Naive thymus-derived CD4-positive, alpha-beta T cell (primary cell): ENCODE data around the gene ATP2B2. TPM values are rescaled to one million over a fixed set of nuclear protein-coding genes. Genes with fewer than 3 reads are reported as not detected.

Experiments
- ATAC-seq: fragments of 150-1000 bp; cut with Tn5 transposase; 2 replicates; pipeline ENCODE4 v1.10.0; 2021; ENCODE audit warnings: mild to moderate bottlenecking, moderate library complexity
- CTCF ChIA-PET: fragments of 350-600 bp; sonication (Branson Sonifier 250); formaldehyde crosslinking; loops from one replicate; lab custom pipeline; 2021; ENCODE audit warnings: antibody characterized with exemption; lab: Charles Lee
- POLR2A ChIA-PET: fragments of 350-600 bp; sonication (Branson Sonifier 250); formaldehyde crosslinking; loops from one replicate; lab custom pipeline; 2021; ENCODE audit warnings: antibody characterized with exemption, inconsistent platforms; lab: Charles Lee
- DNase-seq, 9 donors: peaks; one replicate each; pipeline versions ENCODE4 v3.0.0 to v3.0.0-alpha.2; 2020 to 2022; ENCODE audit warnings: mixed read lengths in 1 of 9
- H3K27ac ChIP-seq: one replicate; pipeline ENCODE4 v1.7.0; 2013; ENCODE audit warnings: mild to moderate bottlenecking, low read depth, low read length, moderate library complexity
- H3K27me3 ChIP-seq, 2 donors: one replicate each; pipeline ENCODE4 v1.7.0; 2013; ENCODE audit warnings: low read length in 2 of 2, mild to moderate bottlenecking in 2 of 2, moderate library complexity in 2 of 2; ENCODE audit not compliant: control insufficient read depth in 2 of 2, insufficient read depth in 2 of 2
- H3K36me3 ChIP-seq, 3 experiments: 1 replicate in 2 of 3; 2 replicates in 1 of 3; pipeline ENCODE4 v1.7.0; 2013; ENCODE audit warnings: low read length in 3 of 3, mild to moderate bottlenecking in 3 of 3, moderate library complexity in 1 of 3; ENCODE audit not compliant: insufficient read depth in 3 of 3, control insufficient read depth in 2 of 3
- H3K4me1 ChIP-seq, 2 donors: one replicate each; pipeline ENCODE4 v1.7.0; 2013; ENCODE audit warnings: low read length in 2 of 2, mild to moderate bottlenecking in 2 of 2, moderate library complexity in 1 of 2; ENCODE audit not compliant: control insufficient read depth in 2 of 2, insufficient read depth in 2 of 2
- H3K4me3 ChIP-seq: 2 replicates; pipeline ENCODE4 v1.7.0; 2013; ENCODE audit warnings: mild to moderate bottlenecking, low read length
- H3K9me3 ChIP-seq, 3 experiments: 1 replicate in 2 of 3; 2 replicates in 1 of 3; pipeline ENCODE4 v1.7.0; 2013; ENCODE audit warnings: low read length in 3 of 3; ENCODE audit not compliant: control insufficient read depth in 2 of 3
- H3K27ac Mint-ChIP-seq, 9 donors: one replicate each; pipeline ENCODE4 v1.8.0; 2020 to 2022; ENCODE audit warnings: mixed read lengths in 9 of 9, mild to moderate bottlenecking in 8 of 9, moderate library complexity in 5 of 9, inconsistent platforms in 2 of 9
- H3K27me3 Mint-ChIP-seq, 5 donors: one replicate each; pipeline ENCODE4 v1.8.0; 2021 to 2022; ENCODE audit warnings: mixed read lengths in 5 of 5, mild to moderate bottlenecking in 1 of 5
- H3K36me3 Mint-ChIP-seq, 5 donors: one replicate each; pipeline ENCODE4 v1.8.0; 2020 to 2022; ENCODE audit warnings: mixed read lengths in 5 of 5, mild to moderate bottlenecking in 3 of 5, inconsistent platforms in 1 of 5
- H3K4me1 Mint-ChIP-seq, 7 donors: one replicate each; pipeline ENCODE4 v1.8.0; 2020 to 2022; ENCODE audit warnings: mixed read lengths in 7 of 7, mild to moderate bottlenecking in 3 of 7, inconsistent platforms in 1 of 7
- H3K4me3 Mint-ChIP-seq, 10 donors: one replicate each; pipeline ENCODE4 v1.8.0; 2020 to 2022; ENCODE audit warnings: mild to moderate bottlenecking in 10 of 10, mixed read lengths in 10 of 10, moderate library complexity in 6 of 10, inconsistent platforms in 2 of 10
- H3K9me3 Mint-ChIP-seq, 11 donors: one replicate each; pipeline ENCODE4 v1.8.0; 2020 to 2022; ENCODE audit warnings: mixed read lengths in 11 of 11, mild to moderate bottlenecking in 4 of 11, inconsistent platforms in 1 of 11, moderate library complexity in 1 of 11
- intact Hi-C, 2 donors: fragments of 100-400 bp; cut with micrococcal nuclease; formaldehyde crosslinking; loops; one replicate each; pipeline ENCODE4 v1.15.1; 2023
- microRNA-seq: library from miRNA; unstranded; fragments of <30 nt; microRNA quantifications from one replicate; pipeline ENCODE4 v1.2.0, GENCODE V29; 2022; ENCODE audit warnings: borderline microRNAs expressed
- polyA plus RNA-seq, 2 donors: library from polyadenylated mRNA; unstranded; fragments of 300-500 nt; fragmentation: Illumina TruSeq; gene quantifications; one replicate each; pipeline ENCODE4 v1.2.3, GENCODE V29; 2021
- total RNA-seq, 6 experiments: library from RNA in 5 of 6; stranded (reverse) in 5 of 6; gene quantifications; 1 replicate in 5 of 6; 2 replicates in 1 of 6; pipeline ENCODE4 v1.2.3 and lab custom pipeline; 2021 to 2026

Gene ATP2B2
- total and polyA plus RNA-seq, 7 experiments from 2014 or later: not detected

- Mint-ChIP-seq H3K27ac (peak overlapping the region in 5 of 9 donors; percentile 39 to 87 (median 76)), H3K9me3 (no peaks in the 10 kb centered on the region), H3K4me1 (peaks cover 8 to 48% (median 36%) of the 10 kb centered on the region in 7 donors), H3K4me3 (no peak overlapping the region), H3K27me3 (no peaks in the 10 kb centered on the region), H3K36me3 (peaks cover 0 to 49% (median 11%) of the 10 kb centered on the region in 5 donors)
- H3K4me1 ChIP-seq: peaks cover 7 to 10% of the 10 kb centered on the region in 2 donors
- H3K27ac ChIP-seq: no peak overlapping the region
- ATAC-seq (no peak), DNase-seq (no peak)
- no peak overlapping the region for H3K4me3 ChIP-seq
- POLR2A ChIA-PET: no interaction called here
- intact Hi-C loops: no loop called here
- CTCF ChIA-PET: no interaction called here
- no peaks in the 10 kb centered on the region for H3K9me3 ChIP-seq
- H3K36me3 ChIP-seq: peaks cover 5 to 75% (median 23%) of the 10 kb centered on the region in 3 experiments
- H3K27me3 ChIP-seq: no peaks in the 10 kb centered on the region
These were observed 226.9 kb downstream of the ATP2B2 start for GRCh38 chr3:10278501-10278900.

- Histone ChIP-seq H3K9me3 (no peaks in the 10 kb centered on the region), H3K4me1 (peaks cover 13 to 18% of the 10 kb centered on the region in 2 donors), H3K4me3 (no peak overlapping the region), H3K27me3 (no peaks in the 10 kb centered on the region), H3K27ac (no peak overlapping the region), H3K36me3 (peaks cover 5 to 72% (median 23%) of the 10 kb centered on the region in 3 experiments)
- H3K4me1 Mint-ChIP-seq: peaks cover 16 to 53% (median 41%) of the 10 kb centered on the region in 7 donors
- H3K9me3 Mint-ChIP-seq: no peaks in the 10 kb centered on the region
- ATAC-seq: no peak
- H3K4me3 Mint-ChIP-seq: no peak overlapping the region
- ChIA-PET POLR2A (no interaction called here), CTCF (interaction anchor here (0.7 kb wide), 1 partner anchor 486 kb away, joined by 3 read pairs; no protein-coding TSS in a partner anchor)
- intact Hi-C loops: no loop called here
- peaks cover 0 to 52% (median 18%) of the 10 kb centered on the region in 5 donors for H3K36me3 Mint-ChIP-seq
- H3K27ac Mint-ChIP-seq: peak overlapping the region in 8 of 9 donors; percentile 13 to 76 (median 64)
- H3K27me3 Mint-ChIP-seq: no peaks in the 10 kb centered on the region
- DNase-seq: no peak
These were observed 228.2 kb downstream of the ATP2B2 start for GRCh38 chr3:10277115-10277625.

GRCh38 chr3:10274601-10275000, 230.8 kb downstream of the ATP2B2 start:
- Histone ChIP-seq H3K4me3 (no peak overlapping the region), H3K27me3 (no peaks in the 10 kb centered on the region), H3K4me1 (peaks cover 13 to 18% of the 10 kb centered on the region in 2 donors), H3K9me3 (no peaks in the 10 kb centered on the region), H3K27ac (peak overlapping the region; percentile 29), H3K36me3 (peaks cover 10 to 81% (median 32%) of the 10 kb centered on the region in 3 experiments)
- no peak for DNase-seq
- ATAC-seq: no peak
- peak overlapping the region in 8 of 9 donors; percentile 33 to 90 (median 81) for H3K27ac Mint-ChIP-seq
- POLR2A ChIA-PET: no interaction called here
- CTCF ChIA-PET: interaction anchor here (0.8 kb wide), 1 partner anchor 491 kb away, joined by 3 read pairs; no protein-coding TSS in a partner anchor
- H3K4me1 Mint-ChIP-seq: peaks cover 16 to 65% (median 56%) of the 10 kb centered on the region in 7 donors
- no peaks in the 10 kb centered on the region for H3K9me3 Mint-ChIP-seq
- no peaks in the 10 kb centered on the region for H3K27me3 Mint-ChIP-seq
- intact Hi-C loops: no loop called here
- H3K4me3 Mint-ChIP-seq: peak overlapping the region in 7 of 10 donors; percentile 1 to 80 (median 49)
- H3K36me3 Mint-ChIP-seq: peaks cover 0 to 43% (median 14%) of the 10 kb centered on the region in 5 donors

Small RNAs within 50 kb of the gene (microRNA-seq; reads per million reads assigned to microRNA genes)
- gene MIR378B (not detected), gene MIR885 (not detected)

Other genes with a start within 250 kb of the ATP2B2 start
- gene GHRL, start 212.6 kb downstream of the ATP2B2 start, total RNA-seq: 1 to 10 TPM in 4 of 5 experiments, under 1 TPM in 1; 0.35 to 3.8 (median 1.3) TPM
- gene GHRL, start 212.6 kb downstream of the ATP2B2 start, polyA plus RNA-seq: under 1 TPM; 0.67 to 0.69 TPM
- 10 to 100 TPM; 63.9 to 98.9 (median 71.0) TPM for gene SEC13, start 184.5 kb downstream of the ATP2B2 start, total RNA-seq
- 100 to 1,000 TPM; 129 to 131 TPM for gene SEC13, start 184.5 kb downstream of the ATP2B2 start, polyA plus RNA-seq